ENCODE data around the gene MYH9.

MYH9 gene

DNA sequence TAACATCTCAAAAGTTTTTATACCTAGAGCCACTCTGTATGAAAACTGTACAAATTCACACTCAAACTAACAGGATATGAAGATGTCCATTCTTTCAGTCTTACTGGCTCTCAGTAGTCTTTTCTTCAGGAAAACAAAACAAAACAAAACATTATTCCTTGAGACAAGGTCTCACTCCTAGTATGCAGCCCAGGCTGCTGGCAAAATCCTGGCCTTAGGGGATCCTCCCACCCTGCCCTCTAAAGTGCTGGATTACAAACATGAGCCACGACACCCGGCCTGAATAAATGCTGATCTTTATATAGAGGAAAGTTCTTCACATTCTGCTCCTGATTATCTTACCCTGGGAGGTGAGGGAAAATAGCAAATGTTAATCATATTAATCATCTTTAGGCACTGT lies 153.6 kb downstream of the MYH9 start:
- Histone ChIP-seq H3K9me3 (ENCODE audit: severe bottlenecking) (no peaks in the 10 kb centered on the region), H3K27me3 (ENCODE audit: insufficient read depth, poor library complexity, severe bottlenecking) (no peaks in the 10 kb centered on the region), H3K4me1 (ENCODE audit: insufficient read depth, poor library complexity, severe bottlenecking) (no peaks in the 10 kb centered on the region), H3K36me3 (ENCODE audit: low read depth) (peaks cover 35% of the 10 kb centered on the region), H3K4me3 (ENCODE audit: severe bottlenecking) (no peak overlapping the region), H3K27ac (ENCODE audit: poor library complexity, severe bottlenecking) (no peak overlapping the region)
- DNase-seq (ENCODE audit: low spot score) (no peak), ATAC-seq (ENCODE audit: low read depth) (no peak)
- TF ChIP-seq, protein P1, sequence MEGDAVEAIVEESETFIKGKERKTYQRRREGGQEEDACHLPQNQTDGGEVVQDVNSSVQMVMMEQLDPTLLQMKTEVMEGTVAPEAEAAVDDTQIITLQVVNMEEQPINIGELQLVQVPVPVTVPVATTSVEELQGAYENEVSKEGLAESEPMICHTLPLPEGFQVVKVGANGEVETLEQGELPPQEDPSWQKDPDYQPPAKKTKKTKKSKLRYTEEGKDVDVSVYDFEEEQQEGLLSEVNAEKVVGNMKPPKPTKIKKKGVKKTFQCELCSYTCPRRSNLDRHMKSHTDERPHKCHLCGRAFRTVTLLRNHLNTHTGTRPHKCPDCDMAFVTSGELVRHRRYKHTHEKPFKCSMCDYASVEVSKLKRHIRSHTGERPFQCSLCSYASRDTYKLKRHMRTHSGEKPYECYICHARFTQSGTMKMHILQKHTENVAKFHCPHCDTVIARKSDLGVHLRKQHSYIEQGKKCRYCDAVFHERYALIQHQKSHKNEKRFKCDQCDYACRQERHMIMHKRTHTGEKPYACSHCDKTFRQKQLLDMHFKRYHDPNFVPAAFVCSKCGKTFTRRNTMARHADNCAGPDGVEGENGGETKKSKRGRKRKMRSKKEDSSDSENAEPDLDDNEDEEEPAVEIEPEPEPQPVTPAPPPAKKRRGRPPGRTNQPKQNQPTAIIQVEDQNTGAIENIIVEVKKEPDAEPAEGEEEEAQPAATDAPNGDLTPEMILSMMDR (IDR thresholded peaks at IDR 0.05; ENCODE audit: poor library complexity, severe bottlenecking): no peak

DNA sequence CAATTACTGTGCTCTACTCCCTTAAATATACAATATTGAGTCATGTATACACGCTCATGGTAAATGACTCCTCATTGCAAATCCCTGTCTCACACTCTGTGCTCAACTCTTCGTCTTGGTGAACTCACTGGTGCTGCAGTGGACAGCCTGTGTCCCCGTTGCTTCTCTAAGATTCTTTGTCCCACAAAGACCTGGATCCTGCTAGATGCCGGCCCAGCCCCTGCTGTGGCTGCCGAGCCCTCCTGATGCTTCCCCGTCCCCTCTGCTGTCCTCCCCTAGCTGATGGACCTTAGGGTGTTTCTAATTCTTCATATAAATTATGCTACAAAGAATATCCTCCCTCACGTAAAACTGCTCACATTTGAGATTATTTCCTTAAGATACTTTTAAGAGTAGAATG lies 154.0 kb downstream of the MYH9 start:
- TF ChIP-seq, protein P1 (IDR thresholded peaks at IDR 0.05; ENCODE audit: poor library complexity, severe bottlenecking): no peak
- H3K9me3 ChIP-seq (ENCODE audit: severe bottlenecking): no peaks in the 10 kb centered on the region
- H3K36me3 ChIP-seq (ENCODE audit: low read depth): peaks cover 35% of the 10 kb centered on the region
- H3K4me1 ChIP-seq (ENCODE audit: insufficient read depth, poor library complexity, severe bottlenecking): no peaks in the 10 kb centered on the region
- no peak overlapping the region for H3K27ac ChIP-seq (ENCODE audit: poor library complexity, severe bottlenecking)
- H3K27me3 ChIP-seq (ENCODE audit: insufficient read depth, poor library complexity, severe bottlenecking): no peaks in the 10 kb centered on the region
- no peak overlapping the region for H3K4me3 ChIP-seq (ENCODE audit: severe bottlenecking)
- ATAC-seq (ENCODE audit: low read depth) (no peak), DNase-seq (ENCODE audit: low spot score) (no peak)

DNA sequence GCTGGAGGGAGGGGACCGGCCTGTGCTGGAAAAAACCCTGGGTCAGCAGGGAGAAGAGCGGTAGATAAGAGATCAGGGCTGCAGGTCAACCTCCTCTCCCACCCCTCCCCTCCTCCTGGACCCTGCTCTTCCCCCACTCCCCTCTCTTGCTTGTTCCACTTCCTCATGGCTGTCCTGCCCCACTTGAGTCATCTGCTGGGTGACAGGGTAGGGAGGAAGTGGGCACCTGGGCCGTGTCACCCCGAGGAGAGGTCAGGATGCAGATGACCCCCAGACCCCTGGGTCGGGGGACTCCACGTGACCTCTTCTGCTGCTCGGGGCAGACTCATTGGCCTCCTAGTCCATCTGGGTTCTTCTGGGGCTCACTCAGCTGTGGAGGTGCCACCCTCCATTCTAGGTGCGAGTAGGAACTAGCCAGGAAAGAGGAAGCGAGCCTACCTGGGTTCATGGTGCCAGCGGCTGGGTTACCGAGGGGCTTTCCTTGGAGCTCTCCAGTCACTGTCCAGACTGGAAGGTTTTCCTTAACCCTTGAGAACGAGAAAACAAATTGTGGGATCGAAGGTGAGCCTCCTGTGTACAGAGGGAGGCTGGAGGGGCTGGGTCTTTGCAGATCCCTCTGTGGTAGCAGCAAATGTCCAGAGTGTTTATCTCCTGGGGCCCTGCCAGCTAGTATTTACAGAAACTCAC lies 154.9 kb downstream of the MYH9 start:
- TF ChIP-seq, protein P1 (IDR thresholded peaks at IDR 0.05; ENCODE audit: poor library complexity, severe bottlenecking): no peak
- no peak for ATAC-seq (ENCODE audit: low read depth)
- H3K36me3 ChIP-seq (ENCODE audit: low read depth): peaks cover 35% of the 10 kb centered on the region

More for the DNA sequence above, 154.9 kb downstream of the MYH9 start:
- Histone ChIP-seq H3K9me3 (ENCODE audit: severe bottlenecking) (no peaks in the 10 kb centered on the region), H3K27ac (ENCODE audit: poor library complexity, severe bottlenecking) (no peak overlapping the region), H3K27me3 (ENCODE audit: insufficient read depth, poor library complexity, severe bottlenecking) (no peaks in the 10 kb centered on the region), H3K4me1 (ENCODE audit: insufficient read depth, poor library complexity, severe bottlenecking) (no peaks in the 10 kb centered on the region), H3K4me3 (ENCODE audit: severe bottlenecking) (no peak overlapping the region)
- no peak for DNase-seq (ENCODE audit: low spot score)
